Lower leg skin (tissue), 4 donors: ENCODE measurements around the gene TTYH3. TPM values are rescaled to one million over a fixed set of nuclear protein-coding genes. Genes with fewer than 3 reads are reported as not detected.
"Not testable (repeated sequence)": the region's sequence is repeated elsewhere in the genome, so short reads cannot be mapped to it uniquely, and the experiment has no call there.

Source experiments
- DNase-seq, 2 donors: peaks; one replicate each; pipeline ENCODE4 v3.0.0-alpha.2; 2019; ENCODE audit warnings: low spot score in 2 of 2
- H3K4me3 ChIP-seq: fragments of 200-600 bp; sonication (generic); 2 replicates; pipeline ENCODE4 v1.5.1; 2017; ENCODE audit warnings: mild to moderate bottlenecking, low read depth; ENCODE audit not compliant: poor library complexity, severe bottlenecking
- POLR2A ChIP-seq, 2 donors: fragments of 450-650 bp; IDR thresholded peaks; one replicate each; pipeline ENCODE4 v1.6.1; 2016 to 2017; ENCODE audit warnings: antibody characterized with exemption in 2 of 2, mild to moderate bottlenecking in 1 of 2, moderate library complexity in 1 of 2
- WGBS, 2 donors: methylation state at CpG; one replicate each; pipeline ENCODE4 v1.1.5; 2018; 5-methylcytosine and 5-hydroxymethylcytosine counted together
- intact Hi-C: fragments of 100-400 bp; cut with DNase I; formaldehyde crosslinking; loops from one replicate; pipeline ENCODE4 v1.15.0; 2023; ENCODE audit warnings: low total_unique reads
- total RNA-seq, 4 donors: library from RNA; depleted of rRNA; stranded (reverse); fragments of >200 nt; gene quantifications; one replicate each; pipeline ENCODE4 v1.1.0, GENCODE V29; 2016
- TF ChIP-seq, protein P1 (sequence below), 3 donors: fragments of 450-650 bp; IDR thresholded peaks; one replicate each; pipeline ENCODE4 v1.5.1; 2016; ENCODE audit warnings: antibody characterized with exemption in 3 of 3, mild to moderate bottlenecking in 3 of 3, moderate library complexity in 2 of 3

TTYH3 gene
- total RNA-seq, 4 donors from 2014 or later, result 7.9 to 18.0 (median 13.9) TPM

DNA sequence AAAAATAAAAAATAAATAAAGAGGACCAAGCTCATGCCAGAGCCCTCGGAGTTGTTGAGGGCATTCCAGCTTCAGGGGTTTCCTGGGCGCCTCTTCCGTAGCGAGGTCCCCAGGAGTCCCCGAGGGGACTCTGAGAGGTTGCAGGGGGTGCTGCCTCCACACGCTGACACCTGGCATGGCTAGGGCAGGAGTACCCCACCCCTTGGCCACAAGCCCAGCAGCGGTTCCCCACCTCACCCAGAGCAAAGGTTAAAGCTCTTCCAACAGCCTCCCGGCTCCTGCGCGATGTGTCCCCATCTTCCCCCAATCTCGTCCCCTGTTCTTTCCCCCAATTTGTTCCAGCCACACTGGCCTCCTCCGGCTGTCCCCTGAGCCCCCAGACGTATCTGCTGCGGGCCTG, 60.8 kb downstream of the TTYH3 start:
- WGBS, 2 donors, result 76 to 81% methylated on average over 14 of the region's 14 CpGs
- intact Hi-C loops, result no loop called here
- TF ChIP-seq, protein P1, sequence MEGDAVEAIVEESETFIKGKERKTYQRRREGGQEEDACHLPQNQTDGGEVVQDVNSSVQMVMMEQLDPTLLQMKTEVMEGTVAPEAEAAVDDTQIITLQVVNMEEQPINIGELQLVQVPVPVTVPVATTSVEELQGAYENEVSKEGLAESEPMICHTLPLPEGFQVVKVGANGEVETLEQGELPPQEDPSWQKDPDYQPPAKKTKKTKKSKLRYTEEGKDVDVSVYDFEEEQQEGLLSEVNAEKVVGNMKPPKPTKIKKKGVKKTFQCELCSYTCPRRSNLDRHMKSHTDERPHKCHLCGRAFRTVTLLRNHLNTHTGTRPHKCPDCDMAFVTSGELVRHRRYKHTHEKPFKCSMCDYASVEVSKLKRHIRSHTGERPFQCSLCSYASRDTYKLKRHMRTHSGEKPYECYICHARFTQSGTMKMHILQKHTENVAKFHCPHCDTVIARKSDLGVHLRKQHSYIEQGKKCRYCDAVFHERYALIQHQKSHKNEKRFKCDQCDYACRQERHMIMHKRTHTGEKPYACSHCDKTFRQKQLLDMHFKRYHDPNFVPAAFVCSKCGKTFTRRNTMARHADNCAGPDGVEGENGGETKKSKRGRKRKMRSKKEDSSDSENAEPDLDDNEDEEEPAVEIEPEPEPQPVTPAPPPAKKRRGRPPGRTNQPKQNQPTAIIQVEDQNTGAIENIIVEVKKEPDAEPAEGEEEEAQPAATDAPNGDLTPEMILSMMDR (IDR thresholded peaks at IDR 0.05), result no peak
- no peak for TF ChIP-seq POLR2A (IDR thresholded peaks at IDR 0.05)
- no peak overlapping the region for H3K4me3 ChIP-seq
- no peak for DNase-seq

DNA sequence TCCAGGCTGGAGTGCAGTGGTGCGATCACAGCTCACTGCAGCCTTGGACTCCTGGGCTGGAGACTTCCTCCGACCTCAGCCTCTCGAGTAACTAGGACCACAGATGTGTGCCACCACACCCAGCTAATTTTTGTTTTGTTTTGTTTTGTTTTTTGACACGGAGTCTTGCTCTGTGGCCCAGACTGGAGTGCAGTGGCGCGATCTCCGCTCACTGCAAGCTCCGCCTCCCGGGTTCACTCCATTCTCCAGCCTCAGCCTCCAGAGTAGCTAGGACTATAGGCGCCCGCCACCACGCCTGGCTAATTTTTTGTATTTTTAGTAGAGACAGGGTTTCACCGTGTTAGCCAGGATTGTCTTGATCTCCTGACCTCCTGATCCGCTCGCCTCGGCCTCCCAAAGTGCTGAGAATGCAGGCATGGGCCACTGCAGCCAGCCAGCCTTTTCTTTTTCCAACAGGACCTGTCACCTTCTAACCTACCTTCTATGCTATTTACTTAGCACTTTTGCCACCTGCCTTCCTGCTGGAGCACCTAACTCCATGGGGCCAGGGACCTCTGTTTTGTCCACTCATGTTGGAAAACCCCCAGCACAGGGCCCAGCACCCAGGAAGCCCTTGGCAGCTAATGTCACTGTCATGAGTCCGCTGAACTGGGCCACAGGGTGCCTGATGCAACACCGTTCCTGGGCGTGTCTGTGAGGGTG, 61.8 kb downstream of the TTYH3 start:
- WGBS, 2 donors, result 87 to 92% methylated on average over 19 of the region's 19 CpGs
- DNase-seq, H3K4me3 ChIP-seq, intact Hi-C loops: not testable (repeated sequence)

DNA sequence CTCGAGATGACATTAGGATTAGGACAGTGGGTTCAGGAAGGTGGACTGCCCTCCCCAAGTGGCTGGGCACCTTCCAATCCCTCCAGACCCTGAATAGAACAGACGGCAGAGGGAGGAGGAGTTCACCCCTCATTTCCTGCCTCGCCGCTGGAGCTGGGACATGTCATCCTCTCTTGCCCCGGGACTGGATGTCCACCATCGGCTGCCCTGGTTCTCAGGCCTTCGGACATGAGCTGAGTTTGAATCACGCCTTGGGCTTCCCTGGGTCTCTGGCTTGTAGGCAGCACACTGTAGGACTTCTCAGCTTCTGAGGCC, 62.3 kb downstream of the TTYH3 start:
- DNase-seq, H3K4me3 ChIP-seq, intact Hi-C loops: not testable (repeated sequence)
- 74 to 78% methylated on average over 8 of the region's 8 CpGs for WGBS, 2 donors

DNA sequence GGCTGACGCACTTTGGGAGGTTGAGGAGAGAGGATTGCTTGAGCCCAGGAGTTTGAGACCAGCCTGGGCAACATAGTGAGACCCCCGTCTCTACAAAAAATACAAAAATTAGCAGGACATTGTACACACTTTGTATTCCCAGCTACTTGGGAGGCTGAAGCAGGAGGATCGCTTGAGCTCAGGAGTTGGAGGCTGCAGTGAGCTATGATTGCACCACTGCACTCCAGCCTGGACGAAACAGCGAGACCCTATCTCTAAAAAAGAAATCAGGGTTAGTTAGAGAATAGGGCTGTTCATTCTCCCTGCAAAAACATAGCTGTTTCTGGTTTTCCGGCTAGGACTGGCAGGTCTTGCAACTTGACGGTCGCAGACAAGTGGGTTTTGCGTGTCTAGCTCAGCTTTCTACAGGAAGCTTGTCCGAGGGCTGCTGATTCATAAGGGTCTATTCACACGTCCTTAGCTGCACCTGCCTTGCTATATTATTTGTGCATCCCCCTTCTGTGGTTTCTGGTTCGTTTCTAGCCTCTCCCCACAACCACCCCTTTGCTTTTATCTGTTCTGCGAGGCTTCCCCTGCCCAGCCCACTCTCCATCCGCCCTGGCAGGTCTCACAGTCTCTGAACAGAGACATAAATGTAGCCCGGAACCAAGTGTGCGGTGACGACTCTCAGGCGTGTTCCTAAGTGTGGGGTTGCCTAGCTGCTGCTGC, 66.9 kb downstream of the TTYH3 start:
- intact Hi-C loops, result no loop called here
- TF ChIP-seq POLR2A (IDR thresholded peaks at IDR 0.05), result no peak
- TF ChIP-seq, protein P1 (IDR thresholded peaks at IDR 0.05), result no peak
- DNase-seq, result no peak
- no peak overlapping the region for H3K4me3 ChIP-seq
- WGBS, 2 donors, result 58 to 61% methylated on average over 18 of the region's 18 CpGs

DNA sequence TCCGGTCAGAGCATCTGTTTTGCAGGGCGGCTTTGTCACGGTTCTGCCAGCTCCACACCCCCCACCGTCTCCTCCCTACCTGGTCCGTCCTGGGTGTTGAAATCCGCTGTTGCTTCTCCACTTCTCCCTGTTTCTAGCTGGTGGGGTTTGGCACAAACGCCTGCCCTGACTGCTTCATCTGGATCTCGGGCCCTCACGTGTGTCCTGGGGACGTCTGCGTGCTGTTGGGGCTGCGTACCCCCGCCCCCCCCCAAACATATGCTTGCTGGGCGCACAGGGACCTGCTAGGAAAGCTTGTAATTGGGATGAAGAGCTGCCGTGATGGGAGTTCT, 67.5 kb downstream of the TTYH3 start:
- no peak for DNase-seq
- intact Hi-C loops, result no loop called here
- no peak for TF ChIP-seq POLR2A (IDR thresholded peaks at IDR 0.05)
- TF ChIP-seq, protein P1 (IDR thresholded peaks at IDR 0.05), result no peak
- 70 to 71% methylated on average over 15 of the region's 15 CpGs for WGBS, 2 donors
- no peak overlapping the region for H3K4me3 ChIP-seq

DNA sequence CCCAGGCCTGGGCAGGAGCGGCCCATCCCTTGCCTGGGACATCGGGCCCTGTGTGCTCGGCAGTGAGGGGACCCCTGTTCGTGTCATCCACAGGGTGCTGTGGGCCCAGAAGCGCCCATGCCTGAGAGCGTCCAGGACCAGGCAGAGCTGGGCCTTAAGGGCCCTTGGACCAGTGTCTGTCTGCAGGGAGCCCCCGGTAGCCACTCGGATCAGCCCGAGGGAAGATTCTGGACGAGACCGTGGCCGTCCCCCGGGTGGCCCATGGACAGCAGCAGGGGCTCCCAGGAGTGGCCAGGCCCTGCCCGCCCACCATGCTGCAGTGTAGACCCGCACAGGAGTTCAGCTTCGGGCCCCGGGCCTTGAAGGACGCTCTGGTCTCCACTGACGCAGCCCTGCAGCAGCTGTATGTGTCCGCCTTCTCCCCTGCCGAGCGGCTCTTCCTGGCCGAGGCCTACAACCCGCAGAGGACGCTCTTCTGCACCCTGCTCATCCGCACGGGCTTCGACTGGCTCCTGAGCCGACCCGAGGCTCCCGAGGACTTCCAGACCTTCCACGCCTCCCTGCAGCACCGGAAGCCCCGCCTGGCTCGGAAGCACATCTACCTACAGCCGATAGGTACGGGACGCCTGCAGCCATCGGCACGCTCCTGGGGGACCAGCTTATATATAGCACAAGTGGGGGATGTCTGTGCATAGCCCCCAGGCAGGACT, 68.5 kb downstream of the TTYH3 start:
- intact Hi-C loops, result no loop called here
- no peak overlapping the region for H3K4me3 ChIP-seq
- no peak for DNase-seq
- 94% methylated on average over 27 to 32 of the region's 40 CpGs for WGBS, 2 donors
- TF ChIP-seq, protein P1 (IDR thresholded peaks at IDR 0.05), result no peak
- TF ChIP-seq POLR2A (IDR thresholded peaks at IDR 0.05), result no peak
